ENCODE results near the gene CCR4. TPM values are rescaled to one million over a fixed set of nuclear protein-coding genes. Genes with fewer than 3 reads are reported as not detected.

CCR4 gene
- total and polyA plus RNA-seq, 2 of the 4 experiments (the other 2 are of a cell fraction) = not detected

DNA sequence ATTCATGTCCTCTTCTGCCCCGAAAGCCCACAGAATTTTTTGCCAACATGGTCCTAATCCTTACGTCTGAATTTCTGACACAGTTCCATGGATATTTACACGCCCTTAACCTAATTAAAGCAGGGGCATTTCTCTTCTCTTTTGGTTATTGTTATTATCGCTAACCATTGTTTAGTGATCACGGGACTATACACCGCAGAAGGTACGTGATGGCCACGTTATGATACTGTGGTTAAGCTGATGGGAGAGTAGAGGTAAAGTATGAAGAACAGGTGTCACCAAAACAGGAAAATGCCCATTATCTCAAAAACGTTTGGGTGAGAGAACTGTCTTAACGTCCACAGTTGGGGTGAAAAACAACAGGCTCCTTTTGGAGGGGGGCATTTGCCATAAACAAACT, 26.4 kb downstream of the CCR4 start:
- Histone ChIP-seq H2AK5ac (ENCODE audit: low read depth, low read length) (no peak overlapping the region), H3K4me2 (ENCODE audit: low read depth, low read length) (no peak overlapping the region), H3K79me1 (ENCODE audit: low read depth in 1 of 2, low read length in 2 of 2) (no peaks in the 10 kb centered on the region), H3K9ac (ENCODE audit: low read depth, low read length) (no peak overlapping the region), H3K9me3 (ENCODE audit: control insufficient read depth, insufficient read depth, low read length) (no peaks in the 10 kb centered on the region), H2BK120ac (ENCODE audit: low read depth, low read length) (no peak overlapping the region), H3K14ac (replicated peaks; ENCODE audit: low read depth, low read length) (no peak overlapping the region), H3K23ac (ENCODE audit: low read depth, low read length) (no peak overlapping the region), H3K36me3 (ENCODE audit: control insufficient read depth, insufficient read depth, low read length) (no peaks in the 10 kb centered on the region), H4K20me1 (ENCODE audit: insufficient read depth, low read length) (no peaks in the 10 kb centered on the region), H4K91ac (ENCODE audit: insufficient read depth, low read depth, low read length) (no peak overlapping the region), H3K4me1 (ENCODE audit: control insufficient read depth, insufficient read depth, low read length) (no peaks in the 10 kb centered on the region), H2AFZ (replicated peaks; ENCODE audit: low read length, poor library complexity) (no peak overlapping the region), H2BK15ac (ENCODE audit: low read depth, low read length) (no peak overlapping the region), H4K8ac (ENCODE audit: low read depth in 2 of 2, low read length in 2 of 2) (no peak overlapping the region), H2AK9ac (replicated peaks; ENCODE audit: low read depth, low read length, poor library complexity) (no peak overlapping the region), H3K4ac (ENCODE audit: low read depth, low read length) (no peak overlapping the region), H2BK5ac (ENCODE audit: low read depth, low read length, poor library complexity, severe bottlenecking) (no peak overlapping the region), H2BK20ac (ENCODE audit: low read depth, low read length) (no peak overlapping the region), H4K5ac (ENCODE audit: low read depth, low read length) (no peak overlapping the region), H3K27me3 (ENCODE audit: control insufficient read depth, insufficient read depth, low read length) (peaks cover 8% of the 10 kb centered on the region), H3K4me3 (ENCODE audit: insufficient read depth, low read depth, low read length) (no peak overlapping the region), H3K9me1 (ENCODE audit: insufficient read depth, low read length) (no peaks in the 10 kb centered on the region; the same call in 1 of the 2 replicates), H3K27ac (ENCODE audit: insufficient read depth, low read length) (no peak overlapping the region), H3K56ac (ENCODE audit: extremely low read depth, insufficient read depth, low read length) (no peak overlapping the region), H3K18ac (ENCODE audit: low read depth, low read length) (no peak overlapping the region)
- intact Hi-C loops (cut with micrococcal nuclease) (no loop called here), in situ Hi-C loops (cut with MboI; ENCODE audit: low sequenced_read_pairs) (no loop called here), dilution Hi-C loops (cut with HindIII; ENCODE audit: low sequenced_read_pairs, unreplicated experiment) (no loop called here)
- ATAC-seq (ENCODE audit: low read depth) (no peak), DNase-seq (no peak)
- BruUV-seq (replicated peaks) = no TSS peak
- CTCF ChIA-PET = no interaction called here
- POLR2A ChIA-PET (ENCODE audit: unreplicated experiment) = no interaction called here
- WGBS, 2 experiments (ENCODE audit: extremely low coverage in 2 of 2, insufficient read length in 1 of 2) = 100% methylated on average over 1 of the region's 10 CpGs; no CpG with 5 or more reads in 1 of the 2 experiments
- TF ChIP-seq, protein P1, sequence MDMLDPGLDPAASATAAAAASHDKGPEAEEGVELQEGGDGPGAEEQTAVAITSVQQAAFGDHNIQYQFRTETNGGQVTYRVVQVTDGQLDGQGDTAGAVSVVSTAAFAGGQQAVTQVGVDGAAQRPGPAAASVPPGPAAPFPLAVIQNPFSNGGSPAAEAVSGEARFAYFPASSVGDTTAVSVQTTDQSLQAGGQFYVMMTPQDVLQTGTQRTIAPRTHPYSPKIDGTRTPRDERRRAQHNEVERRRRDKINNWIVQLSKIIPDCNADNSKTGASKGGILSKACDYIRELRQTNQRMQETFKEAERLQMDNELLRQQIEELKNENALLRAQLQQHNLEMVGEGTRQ (IDR thresholded peaks at IDR 0.05; ENCODE audit: low read depth, low read length) = no peak
- TF ChIP-seq RAD21 (IDR thresholded peaks at IDR 0.05; ENCODE audit: low read length) (no peak), POLR2A (IDR thresholded peaks at IDR 0.05; ENCODE audit: low read depth, low read length) (no peak)
